Right atrium auricular region (tissue), 2 donors: Measurements from ENCODE around the gene ITGB5. TPM values are rescaled to one million over a fixed set of nuclear protein-coding genes. Genes with fewer than 3 reads are reported as not detected.

ENCODE experiments used
- DNase-seq: peaks from one replicate; pipeline ENCODE4 v3.0.0-alpha.2; 2019; ENCODE audit warnings: low spot score
- H3K27ac ChIP-seq, 2 donors: fragments of 200-600 bp; sonication (generic); 1 replicate in 1 of 2; 2 replicates in 1 of 2; pipeline ENCODE4 v1.5.1; 2016 to 2019
- H3K27me3 ChIP-seq, 2 donors: fragments of 200-600 bp; sonication (generic); one replicate each; pipeline versions ENCODE4 v1.5.1 to v1.6.0; 2017 to 2019
- H3K36me3 ChIP-seq: fragments of 200-600 bp; sonication (generic); one replicate; pipeline ENCODE4 v1.5.1; 2016
- H3K4me1 ChIP-seq, 2 donors: fragments of 200-600 bp; sonication (generic); one replicate each; pipeline versions ENCODE4 v1.5.1 to v1.6.0; 2017 to 2019
- H3K4me3 ChIP-seq, 2 donors: fragments of 200-600 bp; sonication (generic); 1 replicate in 1 of 2; 2 replicates in 1 of 2; pipeline ENCODE4 v1.5.1; 2017 to 2019; ENCODE audit warnings: mild to moderate bottlenecking in 1 of 2, moderate library complexity in 1 of 2
- H3K9me3 ChIP-seq, 2 donors: fragments of 200-600 bp; sonication (generic); one replicate each; pipeline ENCODE4 v1.5.1; 2019
- total RNA-seq, 2 donors: library from RNA; depleted of rRNA; stranded (reverse); fragments of >200 nt; gene quantifications; one replicate each; pipeline ENCODE4 v1.1.0, GENCODE V29; 2016
- TF ChIP-seq, protein P1 (sequence below), 2 donors: fragments of 200-600 bp; sonication (generic); IDR thresholded peaks; one replicate each; pipeline ENCODE4 v1.5.1; 2019; ENCODE audit warnings: antibody characterized with exemption in 2 of 2

Gene ITGB5
- total RNA-seq, 2 donors from 2014 or later: 84.0 to 182 TPM

DNA sequence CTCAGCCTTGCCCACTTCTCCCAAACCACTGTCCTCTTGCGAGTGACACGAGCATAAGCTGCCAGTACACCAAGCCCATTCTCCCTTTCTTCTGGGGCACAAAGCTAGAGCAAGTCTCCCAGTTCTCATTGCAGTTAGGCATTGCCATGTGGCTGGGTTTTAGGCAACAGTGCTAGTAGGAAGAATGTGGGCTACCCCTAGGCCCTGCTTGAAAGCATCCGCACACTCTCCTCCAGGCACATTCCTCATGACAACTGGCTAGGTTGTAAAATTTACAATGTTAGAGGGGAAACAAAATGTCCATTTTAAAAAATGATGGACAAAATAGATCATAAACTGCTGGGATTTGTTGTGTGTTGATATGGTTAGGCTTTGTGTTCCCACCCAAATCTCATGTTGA lies 19.7 kb downstream of the ITGB5 start:
- Histone ChIP-seq H3K27ac (no peak overlapping the region), H3K9me3 (no peaks in the 10 kb centered on the region), H3K4me1 (peaks cover 0 to 13% of the 10 kb centered on the region in 2 donors), H3K4me3 (no peak overlapping the region), H3K36me3 (peaks cover 26% of the 10 kb centered on the region), H3K27me3 (no peaks in the 10 kb centered on the region)
- TF ChIP-seq, protein P1, sequence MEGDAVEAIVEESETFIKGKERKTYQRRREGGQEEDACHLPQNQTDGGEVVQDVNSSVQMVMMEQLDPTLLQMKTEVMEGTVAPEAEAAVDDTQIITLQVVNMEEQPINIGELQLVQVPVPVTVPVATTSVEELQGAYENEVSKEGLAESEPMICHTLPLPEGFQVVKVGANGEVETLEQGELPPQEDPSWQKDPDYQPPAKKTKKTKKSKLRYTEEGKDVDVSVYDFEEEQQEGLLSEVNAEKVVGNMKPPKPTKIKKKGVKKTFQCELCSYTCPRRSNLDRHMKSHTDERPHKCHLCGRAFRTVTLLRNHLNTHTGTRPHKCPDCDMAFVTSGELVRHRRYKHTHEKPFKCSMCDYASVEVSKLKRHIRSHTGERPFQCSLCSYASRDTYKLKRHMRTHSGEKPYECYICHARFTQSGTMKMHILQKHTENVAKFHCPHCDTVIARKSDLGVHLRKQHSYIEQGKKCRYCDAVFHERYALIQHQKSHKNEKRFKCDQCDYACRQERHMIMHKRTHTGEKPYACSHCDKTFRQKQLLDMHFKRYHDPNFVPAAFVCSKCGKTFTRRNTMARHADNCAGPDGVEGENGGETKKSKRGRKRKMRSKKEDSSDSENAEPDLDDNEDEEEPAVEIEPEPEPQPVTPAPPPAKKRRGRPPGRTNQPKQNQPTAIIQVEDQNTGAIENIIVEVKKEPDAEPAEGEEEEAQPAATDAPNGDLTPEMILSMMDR (IDR thresholded peaks at IDR 0.05): no peak
- no peak for DNase-seq

DNA sequence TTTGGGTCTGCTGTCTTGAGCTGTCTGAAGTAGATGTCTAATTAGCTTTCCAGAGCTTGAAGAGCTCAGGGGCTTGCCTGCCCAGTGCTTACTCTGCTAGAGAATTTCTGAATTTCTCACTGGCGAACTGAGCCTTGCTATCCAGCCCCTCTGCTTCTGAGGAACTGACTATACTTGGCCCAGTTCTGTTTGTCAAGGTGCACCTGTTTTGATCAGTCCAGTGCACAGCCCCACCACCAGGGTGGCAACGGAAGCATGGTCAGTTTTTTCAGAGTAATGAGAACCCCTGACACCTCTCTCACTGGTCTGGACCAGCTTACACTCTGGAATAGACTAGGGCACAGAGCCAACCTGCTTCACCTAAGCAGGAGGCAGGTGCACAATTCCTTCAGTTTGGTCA lies 25.2 kb downstream of the ITGB5 start:
- Histone ChIP-seq H3K36me3 (no peaks in the 10 kb centered on the region), H3K4me1 (peaks cover 0 to 52% of the 10 kb centered on the region in 2 donors), H3K9me3 (no peaks in the 10 kb centered on the region), H3K27ac (peak overlapping the region; percentile 11 to 35), H3K27me3 (no peaks in the 10 kb centered on the region), H3K4me3 (no peak overlapping the region)
- TF ChIP-seq, protein P1 (IDR thresholded peaks at IDR 0.05): no peak
- no peak for DNase-seq

DNA sequence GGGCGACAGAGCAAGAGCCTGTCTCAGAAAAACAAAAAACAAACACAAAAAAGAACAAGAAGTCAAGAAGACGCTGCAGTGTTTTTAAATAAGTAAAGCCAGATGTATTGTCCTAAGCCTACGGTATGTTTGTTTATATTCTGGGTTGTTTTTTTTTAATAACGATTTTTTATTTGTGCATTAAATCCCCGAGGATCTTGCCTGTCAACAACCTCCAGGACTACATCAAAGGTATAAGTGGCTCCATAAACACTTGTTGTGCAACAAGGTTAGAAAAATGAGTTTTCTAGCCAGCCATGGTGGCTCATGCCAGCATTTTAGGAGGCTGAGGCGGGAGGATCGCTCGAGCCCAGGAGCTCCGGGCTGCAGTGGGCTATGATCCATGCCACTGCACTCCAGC lies 26.1 kb downstream of the ITGB5 start:
- DNase-seq: no peak
- peak overlapping the region; percentile 67 to 75 for H3K27ac ChIP-seq
- no peaks in the 10 kb centered on the region for H3K27me3 ChIP-seq
- TF ChIP-seq, protein P1 (IDR thresholded peaks at IDR 0.05): no peak
- H3K4me1 ChIP-seq: peaks cover 0 to 53% of the 10 kb centered on the region in 2 donors
- H3K4me3 ChIP-seq: no peak overlapping the region
- H3K9me3 ChIP-seq: no peaks in the 10 kb centered on the region
- no peaks in the 10 kb centered on the region for H3K36me3 ChIP-seq

DNA sequence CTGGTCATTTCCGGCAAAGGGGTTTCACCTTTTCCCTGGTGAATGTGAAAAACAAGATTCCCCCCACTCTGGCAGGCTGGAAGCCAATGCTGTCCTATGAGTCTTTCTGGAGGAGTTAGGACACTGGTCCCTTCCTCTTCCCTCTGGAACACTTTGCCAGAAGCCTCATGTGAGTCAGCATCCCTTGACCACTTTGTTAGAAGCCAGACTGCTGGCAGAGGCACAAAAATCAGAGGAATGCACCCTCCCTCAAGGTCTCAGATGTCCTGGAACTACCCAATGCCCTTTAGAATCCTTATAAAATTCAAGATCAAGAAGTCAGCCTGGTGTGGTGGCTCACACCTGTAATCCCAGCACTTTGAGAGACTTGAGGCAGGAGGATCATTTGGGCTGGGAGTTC lies 26.6 kb downstream of the ITGB5 start:
- Histone ChIP-seq H3K36me3 (no peaks in the 10 kb centered on the region), H3K27ac (peak overlapping the region; percentile 67 to 75), H3K4me3 (no peak overlapping the region), H3K9me3 (no peaks in the 10 kb centered on the region), H3K4me1 (peaks cover 0 to 53% of the 10 kb centered on the region in 2 donors), H3K27me3 (no peaks in the 10 kb centered on the region)
- TF ChIP-seq, protein P1 (IDR thresholded peaks at IDR 0.05): no peak
- DNase-seq: peak; percentile 89

DNA sequence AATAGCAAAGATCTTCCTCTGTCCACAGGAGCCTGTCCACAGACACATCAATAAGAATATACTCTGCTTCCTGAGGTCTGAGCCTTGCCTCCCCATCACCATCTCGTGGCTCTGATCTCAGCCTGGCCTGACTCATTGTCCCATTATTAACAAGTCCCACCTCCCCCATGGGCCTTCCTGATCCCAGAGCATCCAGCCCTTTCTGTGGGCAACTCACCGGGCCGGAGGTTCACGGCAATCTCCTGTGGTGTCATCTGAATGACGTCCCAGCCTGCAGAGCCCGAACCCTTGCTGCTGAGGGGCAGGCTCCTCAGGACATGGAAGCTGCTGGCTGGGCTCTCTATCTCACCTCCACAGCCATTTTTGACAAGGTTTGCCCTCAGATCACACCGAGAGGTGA lies 28.1 kb downstream of the ITGB5 start:
- Histone ChIP-seq H3K4me3 (no peak overlapping the region), H3K9me3 (no peaks in the 10 kb centered on the region), H3K4me1 (peaks cover 0 to 53% of the 10 kb centered on the region in 2 donors), H3K36me3 (no peaks in the 10 kb centered on the region), H3K27ac (peak overlapping the region; percentile 56 to 67), H3K27me3 (no peaks in the 10 kb centered on the region)
- DNase-seq: no peak
- TF ChIP-seq, protein P1 (IDR thresholded peaks at IDR 0.05): no peak

DNA sequence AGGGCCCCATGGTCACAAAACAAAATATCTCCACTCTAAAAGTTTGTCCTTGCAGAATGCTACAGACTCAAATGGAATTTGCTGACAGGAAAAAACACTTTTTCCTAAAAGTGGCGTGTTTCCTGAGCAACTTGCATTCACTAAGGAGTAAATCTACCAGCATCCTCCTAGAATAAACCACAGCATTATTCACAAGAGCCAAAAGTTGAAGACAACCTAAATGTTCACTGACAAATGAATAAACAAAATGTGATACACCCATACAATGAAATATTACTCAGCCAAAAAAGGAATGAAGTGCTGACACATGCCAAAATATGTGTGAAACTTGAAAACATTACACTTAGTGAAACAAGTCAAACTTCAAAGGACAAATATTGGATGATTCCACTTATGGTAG lies 28.9 kb downstream of the ITGB5 start:
- peaks cover 0 to 50% of the 10 kb centered on the region in 2 donors for H3K4me1 ChIP-seq

More for the DNA sequence above, 28.9 kb downstream of the ITGB5 start:
- TF ChIP-seq, protein P1 (IDR thresholded peaks at IDR 0.05): no peak
- no peaks in the 10 kb centered on the region for H3K9me3 ChIP-seq
- H3K4me3 ChIP-seq: no peak overlapping the region
- peak overlapping the region; percentile 56 to 67 for H3K27ac ChIP-seq
- H3K27me3 ChIP-seq: no peaks in the 10 kb centered on the region
- no peak for DNase-seq
- H3K36me3 ChIP-seq: no peaks in the 10 kb centered on the region
